Ishikawa (cell line): Measurements from ENCODE around the gene NTSR2.

ENCODE experiments used
- CEBPB ChIP-seq: IDR thresholded peaks from 2 replicates; pipeline ENCODE4 v1.6.1; 2012
- CREB1 ChIP-seq: IDR thresholded peaks from 2 replicates; pipeline ENCODE4 v1.6.1; 2012; ENCODE audit warnings: low read depth
- EGR1 ChIP-seq: IDR thresholded peaks from 2 replicates; pipeline ENCODE4 v1.6.1; 2012
- FOXM1 ChIP-seq: IDR thresholded peaks from 2 replicates; pipeline ENCODE4 v1.6.1; 2012; ENCODE audit warnings: low read depth, borderline replicate concordance
- RAD21 ChIP-seq: IDR thresholded peaks from 2 replicates; pipeline ENCODE4 v1.6.1; 2012; ENCODE audit warnings: low read depth
- TF ChIP-seq, protein P1 (sequence below): IDR thresholded peaks from 2 replicates; pipeline ENCODE4 v1.6.1; 2012; ENCODE audit warnings: low read depth, mild to moderate bottlenecking

DNA sequence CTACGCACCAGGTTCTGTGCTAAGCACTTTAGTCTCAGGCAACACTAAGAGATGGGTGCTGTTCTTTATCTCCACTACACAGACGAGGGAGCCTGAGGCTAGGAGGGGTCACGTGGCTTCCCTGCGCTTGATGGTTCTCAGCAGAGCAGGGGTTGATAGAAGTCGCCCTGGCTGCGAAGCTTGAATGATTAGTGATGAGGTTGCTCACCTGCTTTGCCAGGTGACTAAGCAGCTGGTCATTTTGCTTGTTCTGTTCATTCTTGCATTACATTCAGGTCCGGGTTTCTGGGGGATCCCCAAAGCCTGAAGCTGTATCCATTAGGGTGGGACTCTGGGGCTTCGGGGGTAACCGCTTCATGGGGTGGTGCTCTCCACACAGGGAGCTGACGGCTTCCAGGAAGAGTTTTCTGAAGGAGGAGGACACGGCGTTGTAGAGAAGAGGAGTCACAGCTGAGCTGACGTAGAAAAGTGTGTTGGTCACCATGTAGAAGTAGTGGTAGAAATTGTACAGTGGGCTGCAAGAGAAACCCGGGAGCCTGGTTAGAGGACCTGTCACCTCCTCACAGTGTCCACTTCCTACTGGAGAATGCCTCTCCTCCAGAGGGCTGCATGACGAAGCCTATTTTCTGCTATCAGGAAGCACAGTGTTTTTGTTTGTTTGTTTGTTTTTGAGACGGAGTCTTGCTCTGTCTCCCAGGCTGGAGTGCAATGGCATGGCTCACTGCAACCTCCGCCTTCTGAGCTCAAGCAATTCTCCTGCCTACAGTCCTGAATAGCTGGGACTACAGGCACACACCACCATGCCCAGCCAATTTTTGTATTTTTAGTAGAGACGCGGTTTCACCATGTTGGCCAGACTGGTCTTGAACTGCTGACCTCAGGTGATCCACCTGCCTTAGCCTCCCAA is 11.5 kb downstream of the NTSR2 start:
- TF ChIP-seq CREB1: no peak
- TF ChIP-seq, protein P1, sequence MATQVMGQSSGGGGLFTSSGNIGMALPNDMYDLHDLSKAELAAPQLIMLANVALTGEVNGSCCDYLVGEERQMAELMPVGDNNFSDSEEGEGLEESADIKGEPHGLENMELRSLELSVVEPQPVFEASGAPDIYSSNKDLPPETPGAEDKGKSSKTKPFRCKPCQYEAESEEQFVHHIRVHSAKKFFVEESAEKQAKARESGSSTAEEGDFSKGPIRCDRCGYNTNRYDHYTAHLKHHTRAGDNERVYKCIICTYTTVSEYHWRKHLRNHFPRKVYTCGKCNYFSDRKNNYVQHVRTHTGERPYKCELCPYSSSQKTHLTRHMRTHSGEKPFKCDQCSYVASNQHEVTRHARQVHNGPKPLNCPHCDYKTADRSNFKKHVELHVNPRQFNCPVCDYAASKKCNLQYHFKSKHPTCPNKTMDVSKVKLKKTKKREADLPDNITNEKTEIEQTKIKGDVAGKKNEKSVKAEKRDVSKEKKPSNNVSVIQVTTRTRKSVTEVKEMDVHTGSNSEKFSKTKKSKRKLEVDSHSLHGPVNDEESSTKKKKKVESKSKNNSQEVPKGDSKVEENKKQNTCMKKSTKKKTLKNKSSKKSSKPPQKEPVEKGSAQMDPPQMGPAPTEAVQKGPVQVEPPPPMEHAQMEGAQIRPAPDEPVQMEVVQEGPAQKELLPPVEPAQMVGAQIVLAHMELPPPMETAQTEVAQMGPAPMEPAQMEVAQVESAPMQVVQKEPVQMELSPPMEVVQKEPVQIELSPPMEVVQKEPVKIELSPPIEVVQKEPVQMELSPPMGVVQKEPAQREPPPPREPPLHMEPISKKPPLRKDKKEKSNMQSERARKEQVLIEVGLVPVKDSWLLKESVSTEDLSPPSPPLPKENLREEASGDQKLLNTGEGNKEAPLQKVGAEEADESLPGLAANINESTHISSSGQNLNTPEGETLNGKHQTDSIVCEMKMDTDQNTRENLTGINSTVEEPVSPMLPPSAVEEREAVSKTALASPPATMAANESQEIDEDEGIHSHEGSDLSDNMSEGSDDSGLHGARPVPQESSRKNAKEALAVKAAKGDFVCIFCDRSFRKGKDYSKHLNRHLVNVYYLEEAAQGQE: no peak
- TF ChIP-seq EGR1: no peak
- no peak for TF ChIP-seq FOXM1
- TF ChIP-seq CEBPB: no peak
- no peak for TF ChIP-seq RAD21
